ENCODE measurements around the gene SUMF1. TPM values are rescaled to one million over a fixed set of nuclear protein-coding genes. Genes with fewer than 3 reads are reported as not detected.
A peak's percentile ranks its signal among the peaks of the same experiment; 100 is the strongest.

The SUMF1 gene
- total RNA-seq, 1 experiment from 2014 or later: 79.1 TPM

- Histone ChIP-seq H3K27ac (ENCODE audit: low read length) (no peak overlapping the region), H3K4me1 (ENCODE audit: insufficient read depth, low read length) (peaks cover 10% of the 10 kb centered on the region), H4K20me1 (ENCODE audit: low read length) (no peaks in the 10 kb centered on the region), H2AFZ (ENCODE audit: low read length) (no peak overlapping the region), H3K36me3 (ENCODE audit: low read depth, low read length) (no peaks in the 10 kb centered on the region), H3K79me2 (ENCODE audit: low read length) (no peaks in the 10 kb centered on the region), H3F3A (ENCODE audit: low read length, unreplicated experiment) (no peaks in the 10 kb centered on the region), H3K9ac (ENCODE audit: low read length) (no peak overlapping the region), H3K9me2 (replicated peaks; ENCODE audit: low read length) (no peaks in the 10 kb centered on the region), H3K4me3 (ENCODE audit: low read length) (no peak overlapping the region), H3K9me3 (ENCODE audit: low read length) (no peaks in the 10 kb centered on the region), H3K27me3 (ENCODE audit: low read length) (no peaks in the 10 kb centered on the region), H3K4me2 (ENCODE audit: low read length) (no peak overlapping the region)
- ATAC-seq (no peak; the same call in 1 of the 2 replicates), DNase-seq (no peak)
- no peak for TF ChIP-seq EZH2 (IDR thresholded peaks at IDR 0.05; ENCODE audit: low read length, unreplicated experiment)
- no peak for TF ChIP-seq EZH2phosphoT487 (IDR thresholded peaks at IDR 0.05; ENCODE audit: borderline replicate concordance, low read length)
- intact Hi-C loops (cut with micrococcal nuclease): no loop called here
- POLR2A ChIA-PET (ENCODE audit: unreplicated experiment): interaction anchor here (0.5 kb wide), 1 partner anchor 136 kb away, joined by 3 read pairs; no protein-coding TSS in a partner anchor
- no TSS peak for BruUV-seq (replicated peaks)
- CTCF ChIA-PET: no interaction called here
Measured at GRCh38 chr3:4355401-4356219, 111.5 kb downstream of the SUMF1 start.

- Histone ChIP-seq H4K20me1 (ENCODE audit: low read length) (no peaks in the 10 kb centered on the region), H3K9ac (ENCODE audit: low read length) (no peak overlapping the region), H3K4me2 (ENCODE audit: low read length) (no peak overlapping the region), H3K79me2 (ENCODE audit: low read length) (no peaks in the 10 kb centered on the region), H3K36me3 (ENCODE audit: low read depth, low read length) (no peaks in the 10 kb centered on the region), H3K9me3 (ENCODE audit: low read length) (no peaks in the 10 kb centered on the region), H3K27ac (ENCODE audit: low read length) (no peak overlapping the region), H3K9me2 (replicated peaks; ENCODE audit: low read length) (no peaks in the 10 kb centered on the region), H2AFZ (ENCODE audit: low read length) (no peak overlapping the region), H3F3A (ENCODE audit: low read length, unreplicated experiment) (no peaks in the 10 kb centered on the region), H3K4me3 (ENCODE audit: low read length) (no peak overlapping the region), H3K4me1 (ENCODE audit: insufficient read depth, low read length) (peaks cover 10% of the 10 kb centered on the region), H3K27me3 (ENCODE audit: low read length) (no peaks in the 10 kb centered on the region)
- TF ChIP-seq CTCF (conservative IDR thresholded peaks at IDR 0.05; ENCODE audit: low read depth, low read length) (no peak), EZH2 (IDR thresholded peaks at IDR 0.05; ENCODE audit: low read length, unreplicated experiment) (no peak), EZH2phosphoT487 (IDR thresholded peaks at IDR 0.05; ENCODE audit: borderline replicate concordance, low read length) (no peak)
- intact Hi-C loops (cut with micrococcal nuclease): loop anchor here (1.0 to 5.0 kb wide), 5 partner anchors 65 to 281 kb away; no protein-coding TSS in a partner anchor
- BruUV-seq (replicated peaks): no TSS peak
- ChIA-PET POLR2A (ENCODE audit: unreplicated experiment) (no interaction called here), CTCF (interaction anchor here (1.1 to 1.8 kb wide), 3 partner anchors 62 to 142 kb away, joined by 4 to 12 read pairs (median 7); partner anchors contain the start of gene ITPR1)
- DNase-seq (no peak), ATAC-seq (peak; percentile 17; the same call in 1 of the 2 replicates)
Measured at GRCh38 chr3:4351872-4352271, 115.2 kb downstream of the SUMF1 start.

GRCh38 chr3:4351164-4351855 lies 115.8 kb downstream of the SUMF1 start:
- Histone ChIP-seq H3K27ac (ENCODE audit: low read length) (peak overlapping the region; percentile 6; the same call in 1 of the 2 replicates), H3K9me2 (replicated peaks; ENCODE audit: low read length) (no peaks in the 10 kb centered on the region), H3K4me3 (ENCODE audit: low read length) (no peak overlapping the region), H2AFZ (ENCODE audit: low read length) (no peak overlapping the region), H3K9ac (ENCODE audit: low read length) (no peak overlapping the region; the same call in 1 of the 2 replicates), H4K20me1 (ENCODE audit: low read length) (no peaks in the 10 kb centered on the region), H3F3A (ENCODE audit: low read length, unreplicated experiment) (no peaks in the 10 kb centered on the region), H3K4me1 (ENCODE audit: insufficient read depth, low read length) (peaks cover 10% of the 10 kb centered on the region), H3K4me2 (ENCODE audit: low read length) (no peak overlapping the region), H3K27me3 (ENCODE audit: low read length) (no peaks in the 10 kb centered on the region), H3K36me3 (ENCODE audit: low read depth, low read length) (no peaks in the 10 kb centered on the region), H3K79me2 (ENCODE audit: low read length) (no peaks in the 10 kb centered on the region), H3K9me3 (ENCODE audit: low read length) (no peaks in the 10 kb centered on the region)
- TF ChIP-seq EZH2phosphoT487 (IDR thresholded peaks at IDR 0.05; ENCODE audit: borderline replicate concordance, low read length) (no peak), CTCF (conservative IDR thresholded peaks at IDR 0.05; ENCODE audit: low read depth, low read length) (no peak; the same call in 1 of the 2 replicates), EZH2 (IDR thresholded peaks at IDR 0.05; ENCODE audit: low read length, unreplicated experiment) (no peak)
- ChIA-PET CTCF (interaction anchor here (0.6 to 1.8 kb wide), 14 partner anchors 56 to 662 kb away, joined by 3 to 16 read pairs (median 4); partner anchors contain the start of gene ITPR1), POLR2A (ENCODE audit: unreplicated experiment) (interaction anchor here (0.7 kb wide), 1 partner anchor 143 kb away, joined by 9 read pairs; no protein-coding TSS in a partner anchor)
- DNase-seq (no peak), ATAC-seq (peak; percentile 43)
- intact Hi-C loops (cut with micrococcal nuclease): loop anchor here (1.0 to 5.0 kb wide), 5 partner anchors 65 to 282 kb away; no protein-coding TSS in a partner anchor
- no TSS peak for BruUV-seq (replicated peaks)

Data from PC-3 (cell line).